K562 treated with DMSO at 1 percent for 12 hours (cell line): ENCODE results near the gene CCDC154. TPM values are rescaled to one million over a fixed set of nuclear protein-coding genes. Genes with fewer than 3 reads are reported as not detected.

Experiments
- total RNA-seq: library from RNA; unstranded; fragments of 300-600 nt; gene quantifications from 2 replicates; pipeline ENCODE4 v1.2.3, GENCODE V29; 2022; ENCODE audit not compliant: insufficient read depth

CCDC154 gene, protein sequence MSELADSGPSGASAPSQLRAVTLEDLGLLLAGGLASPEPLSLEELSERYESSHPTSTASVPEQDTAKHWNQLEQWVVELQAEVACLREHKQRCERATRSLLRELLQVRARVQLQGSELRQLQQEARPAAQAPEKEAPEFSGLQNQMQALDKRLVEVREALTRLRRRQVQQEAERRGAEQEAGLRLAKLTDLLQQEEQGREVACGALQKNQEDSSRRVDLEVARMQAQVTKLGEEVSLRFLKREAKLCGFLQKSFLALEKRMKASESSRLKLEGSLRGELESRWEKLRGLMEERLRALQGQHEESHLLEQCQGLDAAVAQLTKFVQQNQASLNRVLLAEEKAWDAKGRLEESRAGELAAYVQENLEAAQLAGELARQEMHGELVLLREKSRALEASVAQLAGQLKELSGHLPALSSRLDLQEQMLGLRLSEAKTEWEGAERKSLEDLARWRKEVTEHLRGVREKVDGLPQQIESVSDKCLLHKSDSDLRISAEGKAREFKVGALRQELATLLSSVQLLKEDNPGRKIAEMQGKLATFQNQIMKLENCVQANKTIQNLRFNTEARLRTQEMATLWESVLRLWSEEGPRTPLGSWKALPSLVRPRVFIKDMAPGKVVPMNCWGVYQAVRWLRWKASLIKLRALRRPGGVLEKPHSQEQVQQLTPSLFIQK
- total RNA-seq: 2.0 and 2.4 TPM in 2 replicates

DNA sequence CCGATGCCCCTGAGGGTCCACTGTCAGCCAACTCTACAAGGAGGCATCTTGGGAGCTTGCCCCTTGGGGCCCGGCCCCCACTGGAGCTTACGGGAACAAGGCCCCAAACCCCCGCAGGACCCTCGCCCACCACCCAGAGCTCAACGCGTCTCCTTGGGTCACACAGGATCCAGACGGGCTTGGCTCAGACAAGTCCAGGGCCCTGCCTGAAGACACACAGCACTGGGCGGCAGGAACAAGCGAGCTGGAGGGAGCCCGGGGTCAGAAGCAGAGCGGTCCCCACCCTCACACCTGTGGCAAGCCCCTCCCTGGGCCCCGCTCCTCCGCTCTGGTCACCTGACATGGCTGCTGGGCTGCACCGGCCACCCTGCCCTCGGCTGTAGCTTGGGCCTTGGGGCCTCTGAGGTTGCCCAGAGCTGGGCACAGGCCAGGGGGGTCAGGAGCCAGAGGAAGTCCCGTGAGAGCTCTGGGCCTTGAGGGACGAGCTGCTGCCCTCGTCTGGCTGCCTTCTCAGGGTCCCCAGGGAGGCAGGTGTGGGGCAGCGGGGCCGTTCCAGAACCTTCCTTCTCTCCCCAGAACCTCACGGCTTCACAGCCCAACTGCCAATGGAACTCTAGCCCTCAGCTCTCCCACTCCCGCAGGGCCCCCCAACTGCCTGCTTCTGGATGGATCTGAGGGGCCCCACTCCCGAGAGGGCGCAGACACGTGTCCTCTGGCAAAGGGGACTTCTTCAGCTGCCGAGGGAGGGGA is at the start of gene CCDC154:
Gene CCDC154, minus strand, starts transcription at position 577 of the 750 bp plus-strand sequence. Its CDS starts 234 bp downstream, at position 343.

DNA sequence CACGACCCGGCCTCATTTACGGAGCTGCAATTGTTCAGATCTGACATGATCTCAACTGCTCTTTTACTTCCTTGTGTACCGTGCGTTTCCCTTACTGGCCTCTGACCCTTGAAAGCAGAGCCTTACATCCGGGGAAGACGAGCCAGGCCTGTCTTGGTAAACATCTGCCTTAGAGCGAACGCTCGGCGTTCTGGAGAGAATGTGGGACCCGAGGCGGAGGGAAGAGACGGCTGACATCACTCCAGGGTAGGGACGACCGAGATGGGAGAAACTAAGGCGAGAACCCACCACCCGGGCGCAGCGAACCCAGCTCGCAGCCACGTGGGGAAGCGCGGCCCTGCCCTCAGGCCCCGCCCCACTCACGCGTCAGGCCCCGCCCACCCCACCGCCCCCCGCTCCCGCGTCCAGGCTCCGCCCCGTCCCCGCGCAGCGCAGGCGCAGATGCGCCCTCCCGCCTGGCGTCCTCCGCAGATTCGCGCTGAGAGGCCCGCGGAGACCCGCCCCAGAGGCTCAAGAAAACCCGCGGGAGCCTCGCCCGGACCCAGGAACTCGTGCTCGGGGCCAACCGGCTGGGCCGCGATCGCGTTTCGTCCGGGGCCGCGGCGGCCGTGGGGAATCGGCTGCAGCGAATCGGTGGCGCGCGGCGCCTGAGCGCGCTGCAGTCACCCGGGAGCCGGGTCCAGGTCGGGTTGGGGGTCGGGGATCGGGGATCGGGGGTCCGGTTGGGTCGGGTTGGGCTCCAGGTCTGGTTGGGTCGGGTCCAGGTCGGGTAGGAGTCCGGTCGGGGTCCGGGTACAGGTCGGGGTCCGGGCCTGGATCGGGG is 48.8 kb upstream of the CCDC154 start, which contains the start of gene TELO2:
Gene TELO2, plus strand, starts transcription at position 438 of the 823 bp plus-strand sequence. CDS start 922 bp downstream, outside the sequence.

DNA sequence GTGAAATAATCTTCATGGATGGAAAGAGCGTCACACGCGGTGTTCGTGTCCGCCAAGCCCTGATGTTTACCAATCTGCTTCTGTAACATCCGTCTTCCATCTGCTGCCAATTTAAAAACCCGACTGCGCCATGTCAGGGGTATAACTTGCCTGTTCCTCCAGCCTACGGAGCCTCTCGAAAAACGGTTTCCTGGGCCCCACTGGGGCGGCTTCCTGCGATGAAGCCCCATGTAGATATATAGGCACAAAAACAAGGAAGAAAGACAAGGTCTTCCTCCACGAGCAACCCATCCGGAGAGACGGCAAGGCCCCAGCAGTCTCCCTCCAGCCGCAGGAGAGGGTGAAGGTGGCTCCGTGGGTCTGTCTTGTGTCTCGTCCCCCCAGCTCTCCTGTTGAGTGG is 44.3 kb upstream of the CCDC154 start, which contains the start of gene PTX4:
Gene PTX4, minus strand, starts transcription at position 326 of the 400 bp plus-strand sequence. Its CDS starts 35 bp downstream, at position 291.

DNA sequence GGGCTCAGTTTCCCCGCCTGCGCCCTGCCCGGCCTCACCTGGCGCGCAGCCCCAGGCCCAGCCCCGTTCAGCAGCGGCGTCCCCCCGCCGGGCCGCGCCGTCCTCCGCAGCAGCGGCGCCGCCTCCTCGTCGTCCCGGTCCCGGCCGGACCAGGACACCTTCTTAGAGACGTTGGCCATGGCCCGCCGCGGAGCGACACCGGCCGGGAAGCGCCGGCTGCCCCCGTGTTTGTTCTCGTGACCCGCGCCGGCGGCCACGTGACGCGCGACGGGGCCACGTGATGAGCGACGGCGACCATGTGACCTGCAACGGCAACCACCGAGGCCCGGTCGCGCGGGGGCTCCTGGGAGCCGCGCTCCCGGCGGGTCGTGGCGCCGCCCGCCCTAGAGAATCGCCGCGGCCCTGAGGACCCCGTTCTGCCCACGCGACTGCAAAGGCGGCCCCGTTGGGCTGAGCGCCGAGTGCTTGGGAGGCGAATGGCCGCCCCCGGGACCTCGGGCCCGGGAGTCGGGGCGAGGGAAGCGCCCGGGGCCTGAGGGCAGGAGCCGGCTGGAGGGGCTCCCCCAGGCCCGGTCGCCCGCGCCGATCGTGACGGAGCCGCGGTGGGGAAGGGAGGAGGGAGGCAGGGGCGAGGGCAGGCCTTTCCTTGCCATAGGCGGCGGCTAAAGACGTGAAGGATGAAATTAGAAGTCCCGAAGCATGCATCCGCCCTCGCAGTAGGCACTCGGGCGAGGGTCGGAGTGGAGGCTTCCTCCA is 30.6 kb upstream of the CCDC154 start, which contains the start of gene CLCN7:
Gene CLCN7, minus strand, starts transcription at position 233 of the 756 bp plus-strand sequence. Its CDS starts 54 bp downstream, at position 179.

DNA sequence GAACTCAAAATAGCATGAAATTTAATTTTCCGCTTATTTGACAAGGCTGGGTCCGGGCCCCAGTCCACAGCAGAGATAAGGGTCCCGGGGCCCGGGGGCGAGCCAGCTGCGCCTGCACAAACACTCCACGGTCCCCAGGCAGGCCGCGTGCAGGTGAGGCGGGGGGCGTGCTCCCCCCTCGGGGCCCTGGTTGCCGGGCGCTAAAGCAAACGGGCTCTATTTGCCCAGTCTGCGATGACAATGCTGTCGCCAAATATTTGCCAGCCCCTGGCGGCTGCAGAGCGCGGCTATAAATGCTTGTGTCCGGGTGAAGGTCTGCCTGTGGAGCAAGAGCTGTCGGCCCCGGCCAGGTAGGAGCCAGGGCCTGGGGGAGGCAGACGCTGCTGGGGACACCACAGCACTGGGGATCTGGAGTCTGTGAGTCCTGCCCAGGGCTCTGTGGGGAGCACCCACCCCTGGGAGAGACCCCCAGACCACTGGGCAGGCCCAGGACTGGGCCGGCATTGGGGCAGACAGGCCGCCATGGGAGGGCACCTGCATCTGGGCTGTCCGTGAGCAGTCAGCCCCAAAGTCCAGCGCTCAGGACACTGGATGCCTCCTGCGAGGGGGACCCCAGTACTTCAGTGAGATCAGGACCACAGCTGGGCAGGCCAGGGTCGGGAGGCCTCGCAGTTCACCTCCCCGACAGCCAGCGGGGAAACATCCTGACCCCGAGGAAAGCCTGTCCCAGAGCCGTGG is 13.4 kb downstream of the CCDC154 start, which contains the start of gene PERCC1:
Gene PERCC1, plus strand, starts transcription at position 320 of the 738 bp plus-strand sequence. CDS start 1,516 bp downstream, outside the sequence.

DNA sequence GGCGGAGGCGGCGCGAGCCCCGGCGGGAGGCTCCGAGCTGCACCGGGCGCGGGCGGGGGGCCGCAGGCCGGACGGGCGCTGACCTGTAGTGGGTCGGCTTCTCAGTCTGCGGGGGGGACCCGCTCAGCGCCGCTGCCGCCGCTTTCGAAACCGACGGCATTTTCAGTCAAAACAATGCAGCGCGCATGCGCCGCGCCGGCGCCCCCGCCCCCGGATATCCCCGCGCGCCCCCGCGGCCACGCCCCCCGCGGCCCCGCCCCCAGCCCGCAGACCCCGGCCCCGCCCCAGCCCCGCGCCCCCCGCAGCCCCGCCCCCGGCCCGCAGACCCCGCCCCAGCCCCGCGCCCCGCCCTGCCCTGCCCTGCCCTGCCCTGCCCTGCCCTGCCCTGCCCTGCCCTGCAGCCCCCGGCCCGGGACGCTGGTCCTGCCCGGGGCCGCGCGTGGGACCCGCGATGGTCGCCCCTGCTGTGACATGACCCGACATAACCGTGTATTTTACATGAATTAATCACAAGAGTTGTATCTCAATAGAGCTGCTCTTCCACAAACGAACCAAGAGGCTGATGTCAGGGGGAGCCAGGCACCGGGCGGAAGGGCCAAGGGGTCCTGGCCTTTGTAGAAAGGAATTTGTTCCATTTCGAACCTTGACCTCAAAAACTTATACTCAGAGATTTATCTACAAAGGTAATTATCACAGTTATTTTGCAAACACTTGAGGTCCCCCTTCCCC is 29.7 kb downstream of the CCDC154 start, which contains the start of gene UNKL:
Gene UNKL, minus strand, starts transcription at position 173 of the 729 bp plus-strand sequence. Its CDS starts 13 bp downstream, at position 160.

Other genes with a start within 250 kb of the CCDC154 start
- gene TPSG1, start 219.3 kb downstream of the CCDC154 start, total RNA-seq: not detected in 2 replicates
- gene TPSB2, start 214.4 kb downstream of the CCDC154 start, total RNA-seq: not detected in 2 replicates
- gene TPSAB1, start 203.9 kb downstream of the CCDC154 start, total RNA-seq: not detected in 2 replicates
- gene TPSD1, start 188.5 kb downstream of the CCDC154 start, total RNA-seq: not detected in 2 replicates
- gene UBE2I, start 134.9 kb downstream of the CCDC154 start, total RNA-seq: 59.0 and 74.5 TPM in 2 replicates
- 7.6 and 8.0 TPM in 2 replicates for gene BAIAP3, start 110.9 kb downstream of the CCDC154 start, total RNA-seq
- 70.7 and 83.2 TPM in 2 replicates for gene TSR3, start 92.7 kb downstream of the CCDC154 start, total RNA-seq
- gene GNPTG, start 92.6 kb downstream of the CCDC154 start, total RNA-seq: 34.2 and 34.8 TPM in 2 replicates
- 8.7 and 22.3 TPM in 2 replicates for gene UNKL, start 29.9 kb downstream of the CCDC154 start, total RNA-seq
- gene UQCC4, start 23.8 kb downstream of the CCDC154 start, total RNA-seq: 22.0 and 29.5 TPM in 2 replicates
- gene PERCC1, start 13.5 kb downstream of the CCDC154 start, total RNA-seq: not detected in 2 replicates
- 93.1 and 166 TPM in 2 replicates for gene CLCN7, start 30.5 kb upstream of the CCDC154 start, total RNA-seq
- gene PTX4, start 44.4 kb upstream of the CCDC154 start, total RNA-seq: not detected in 2 replicates
- 39.8 and 54.2 TPM in 2 replicates for gene TELO2, start 48.8 kb upstream of the CCDC154 start, total RNA-seq
- not detected in 2 replicates for gene TMEM204, start 89.1 kb upstream of the CCDC154 start, total RNA-seq
- 3.2 and 6.6 TPM in 2 replicates for gene IFT140, start 167.5 kb upstream of the CCDC154 start, total RNA-seq
- 3.0 and 11.4 TPM in 2 replicates for gene CRAMP1, start 167.8 kb upstream of the CCDC154 start, total RNA-seq
- gene JPT2, start 233.7 kb upstream of the CCDC154 start, total RNA-seq: 31.3 and 62.9 TPM in 2 replicates